SK-N-SH treated with all-trans-retinoic acid at 6 μM for 48 hours (cell line): ENCODE data around the gene NCAM2.

Experiments
- ATAC-seq: fragments of 200-7000 bp; cut with Tn5 transposase; 3 replicates; pipeline ENCODE4 v1.9.1; 2020; ENCODE audit warnings: mild to moderate bottlenecking, moderate library complexity
- BACH2 ChIP-seq: fragments of 250-450 bp; sonication (Bioruptor Pico); IDR thresholded peaks from 2 replicates; pipeline ENCODE4 v1.9.0; 2021; ENCODE audit warnings: mild to moderate bottlenecking, borderline replicate concordance
- CSDC2 ChIP-seq: fragments of 250-450 bp; sonication (Bioruptor Pico); IDR thresholded peaks from 2 replicates; pipeline ENCODE4 v1.5.0; 2020; ENCODE audit warnings: mild to moderate bottlenecking, moderate library complexity
- ESRRG ChIP-seq: fragments of 250-450 bp; sonication (Bioruptor Pico); IDR thresholded peaks from 2 replicates; pipeline ENCODE4 v1.6.1; 2021; ENCODE audit warnings: mild to moderate bottlenecking
- GLIS3 ChIP-seq: fragments of 250-450 bp; sonication (Bioruptor Pico); IDR thresholded peaks from 2 replicates; pipeline ENCODE4 v1.5.0; 2020; ENCODE audit warnings: mild to moderate bottlenecking, moderate library complexity
- ISL1 ChIP-seq: fragments of 250-450 bp; sonication (Bioruptor Pico); IDR thresholded peaks from 2 replicates; pipeline ENCODE4 v2.1.2; 2022; ENCODE audit warnings: mild to moderate bottlenecking, moderate library complexity
- OSR1 ChIP-seq: fragments of 250-450 bp; sonication (Bioruptor Pico); IDR thresholded peaks from 2 replicates; pipeline ENCODE4 v1.8.0; 2022; ENCODE audit warnings: moderate library complexity, mild to moderate bottlenecking, inconsistent platforms
- PATZ1 ChIP-seq: fragments of 250-450 bp; sonication (Bioruptor Pico); IDR thresholded peaks from 2 replicates; pipeline ENCODE4 v1.8.0; 2020; ENCODE audit warnings: mild to moderate bottlenecking, moderate library complexity, borderline replicate concordance
- PPARA ChIP-seq: fragments of 250-450 bp; sonication (Bioruptor Pico); IDR thresholded peaks from 2 replicates; pipeline ENCODE4 v1.5.0; 2020; ENCODE audit warnings: mild to moderate bottlenecking, borderline replicate concordance
- RARB ChIP-seq: fragments of 250-450 bp; sonication (Bioruptor Pico); IDR thresholded peaks from 2 replicates; pipeline ENCODE4 v1.8.0; 2021; ENCODE audit warnings: mild to moderate bottlenecking, moderate library complexity
- TCF4 ChIP-seq: fragments of 250-450 bp; sonication (Bioruptor Pico); IDR thresholded peaks from 2 replicates; pipeline ENCODE4 v1.8.0; 2021; ENCODE audit warnings: mild to moderate bottlenecking, moderate library complexity, borderline replicate concordance
- TOX ChIP-seq: fragments of 250-450 bp; sonication (Bioruptor Pico); IDR thresholded peaks from 2 replicates; pipeline ENCODE4 v1.8.0; 2021; ENCODE audit warnings: mild to moderate bottlenecking, moderate library complexity, borderline replicate concordance
- TSHZ2 ChIP-seq: fragments of 250-450 bp; sonication (Bioruptor Pico); IDR thresholded peaks from 2 replicates; pipeline ENCODE4 v1.5.0; 2020; ENCODE audit warnings: mild to moderate bottlenecking, moderate library complexity
- ZC3H10 ChIP-seq: fragments of 250-450 bp; sonication (Bioruptor Pico); IDR thresholded peaks from 2 replicates; pipeline ENCODE4 v1.5.1; 2021; ENCODE audit warnings: mild to moderate bottlenecking, moderate library complexity
- ZFP3 ChIP-seq: fragments of 250-450 bp; sonication (Bioruptor Pico); IDR thresholded peaks from 2 replicates; pipeline ENCODE4 v1.5.0; 2020; ENCODE audit warnings: mild to moderate bottlenecking, moderate library complexity
- ZFP30 ChIP-seq: fragments of 450-650 bp; formaldehyde crosslinking; IDR thresholded peaks from 2 replicates; pipeline ENCODE4 v1.5.0; 2022; ENCODE audit warnings: mild to moderate bottlenecking, moderate library complexity
- ZNF565 ChIP-seq: fragments of 450-650 bp; formaldehyde crosslinking; conservative IDR thresholded peaks from 2 replicates; pipeline ENCODE4 v1.5.0; 2020; ENCODE audit warnings: low read depth, mild to moderate bottlenecking, moderate library complexity
- ZNF70 ChIP-seq: fragments of 450-650 bp; formaldehyde crosslinking; IDR thresholded peaks from 2 replicates; pipeline ENCODE4 v1.5.0; 2020; ENCODE audit warnings: mild to moderate bottlenecking, moderate library complexity
- ZNF8 ChIP-seq: fragments of 450-650 bp; formaldehyde crosslinking; IDR thresholded peaks from 2 replicates; pipeline ENCODE4 v1.5.0; 2020; ENCODE audit warnings: mild to moderate bottlenecking, moderate library complexity
- TF ChIP-seq, protein P1 (sequence below): fragments of 250-450 bp; sonication (Bioruptor Pico); IDR thresholded peaks from 2 replicates; pipeline ENCODE4 v1.5.1; 2021; ENCODE audit warnings: mild to moderate bottlenecking, moderate library complexity
- TF ChIP-seq, protein P2 (sequence below): fragments of 250-450 bp; sonication (Bioruptor Pico); IDR thresholded peaks from 2 replicates; pipeline ENCODE4 v1.5.1; 2020; ENCODE audit warnings: low read depth, mild to moderate bottlenecking, moderate library complexity

NCAM2 gene

DNA sequence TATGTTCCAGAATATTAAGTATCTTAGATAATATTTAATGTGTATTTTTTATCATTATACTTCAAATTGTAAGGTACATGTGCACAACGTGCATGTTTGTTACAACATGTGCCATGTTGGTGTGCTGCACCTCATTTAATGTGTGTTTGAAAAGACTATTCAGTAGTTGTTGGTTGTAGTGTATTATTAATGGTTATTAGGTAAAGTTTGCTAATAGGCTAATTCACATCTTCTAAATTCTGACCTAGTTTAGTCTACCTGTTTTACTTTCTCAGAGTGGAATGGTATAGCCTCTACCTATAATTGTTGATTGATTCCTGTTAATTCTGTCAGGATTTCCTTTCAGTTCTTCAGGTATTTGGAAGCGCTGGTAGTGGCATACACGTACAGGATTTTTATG, 153.0 kb downstream of the NCAM2 start:
- TF ChIP-seq ESRRG (CRISPR knock-in tag) (no peak), ZFP30 (no peak), ZNF8 (no peak), OSR1 (no peak), ZNF565 (no peak), PATZ1 (CRISPR knock-in tag) (no peak), CSDC2 (CRISPR knock-in tag) (no peak), ZFP3 (CRISPR knock-in tag) (no peak), ZC3H10 (CRISPR knock-in tag) (no peak), ISL1 (no peak), RARB (CRISPR knock-in tag) (no peak), PPARA (no peak), TSHZ2 (CRISPR knock-in tag) (no peak)
- ATAC-seq = no peak

- TF ChIP-seq PPARA = no peak
- TF ChIP-seq ZFP3 (CRISPR knock-in tag) = no peak
- TF ChIP-seq TCF4 (CRISPR knock-in tag) = no peak
- TF ChIP-seq BACH2 = no peak
- TF ChIP-seq CSDC2 (CRISPR knock-in tag) = no peak
- TF ChIP-seq TSHZ2 (CRISPR knock-in tag) = no peak
- TF ChIP-seq, protein P1, sequence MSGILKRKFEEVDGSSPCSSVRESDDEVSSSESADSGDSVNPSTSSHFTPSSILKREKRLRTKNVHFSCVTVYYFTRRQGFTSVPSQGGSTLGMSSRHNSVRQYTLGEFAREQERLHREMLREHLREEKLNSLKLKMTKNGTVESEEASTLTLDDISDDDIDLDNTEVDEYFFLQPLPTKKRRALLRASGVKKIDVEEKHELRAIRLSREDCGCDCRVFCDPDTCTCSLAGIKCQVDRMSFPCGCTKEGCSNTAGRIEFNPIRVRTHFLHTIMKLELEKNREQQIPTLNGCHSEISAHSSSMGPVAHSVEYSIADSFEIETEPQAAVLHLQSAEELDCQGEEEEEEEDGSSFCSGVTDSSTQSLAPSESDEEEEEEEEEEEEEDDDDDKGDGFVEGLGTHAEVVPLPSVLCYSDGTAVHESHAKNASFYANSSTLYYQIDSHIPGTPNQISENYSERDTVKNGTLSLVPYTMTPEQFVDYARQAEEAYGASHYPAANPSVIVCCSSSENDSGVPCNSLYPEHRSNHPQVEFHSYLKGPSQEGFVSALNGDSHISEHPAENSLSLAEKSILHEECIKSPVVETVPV (CRISPR knock-in tag) = no peak
- no peak for TF ChIP-seq ZNF565
- TF ChIP-seq GLIS3 = no peak
- no peak for TF ChIP-seq OSR1
- no peak for ATAC-seq
These were observed 158.2 kb downstream of the NCAM2 start for GRCh38 chr21:21156397-21156796.

DNA sequence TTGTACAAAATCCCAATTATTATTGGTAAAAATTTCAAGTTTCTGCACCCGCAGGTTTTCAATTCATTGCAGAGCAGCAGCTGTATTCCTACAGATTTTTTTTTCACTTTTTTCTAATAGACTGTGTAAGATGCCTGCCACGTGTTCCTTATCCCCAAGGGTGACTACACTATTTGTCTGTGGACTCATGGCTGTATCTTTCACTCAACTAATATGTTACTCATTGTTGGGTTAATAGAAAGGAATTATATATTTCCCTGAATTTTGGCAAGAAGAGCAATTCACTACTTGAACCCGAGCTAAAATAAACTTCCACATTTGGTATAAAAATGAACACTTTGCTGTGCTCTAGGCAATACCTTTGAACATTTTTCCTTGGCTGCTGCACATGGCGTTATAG, 158.7 kb downstream of the NCAM2 start:
- no peak for TF ChIP-seq ZFP3 (CRISPR knock-in tag)
- no peak for TF ChIP-seq OSR1
- no peak for TF ChIP-seq BACH2
- no peak for ATAC-seq

DNA sequence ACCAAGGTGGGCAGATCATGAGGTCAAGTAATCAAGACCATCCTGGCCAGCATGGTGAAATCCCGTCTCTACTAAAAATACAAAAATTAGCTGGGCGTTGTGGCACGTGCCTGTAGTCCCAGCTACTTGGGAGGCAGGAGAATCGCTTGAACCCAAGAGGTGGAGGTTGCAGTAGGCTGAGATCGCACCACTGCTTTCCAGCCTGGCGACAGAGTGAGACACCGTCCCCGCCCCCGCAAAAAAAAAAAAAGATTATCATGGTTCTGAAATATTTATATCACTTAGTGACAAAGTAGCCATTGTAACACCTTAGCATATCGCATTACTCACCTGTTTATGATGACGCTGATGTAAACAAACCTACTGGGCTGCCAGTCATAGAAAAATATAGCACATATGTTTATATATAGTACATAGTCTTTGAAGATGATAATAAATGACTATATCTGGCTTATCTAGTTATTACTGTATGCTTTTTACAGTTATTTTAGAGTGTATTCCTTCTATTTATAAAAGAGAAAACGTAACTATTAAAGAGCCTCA, 160.2 kb downstream of the NCAM2 start:
- TF ChIP-seq, protein P2, sequence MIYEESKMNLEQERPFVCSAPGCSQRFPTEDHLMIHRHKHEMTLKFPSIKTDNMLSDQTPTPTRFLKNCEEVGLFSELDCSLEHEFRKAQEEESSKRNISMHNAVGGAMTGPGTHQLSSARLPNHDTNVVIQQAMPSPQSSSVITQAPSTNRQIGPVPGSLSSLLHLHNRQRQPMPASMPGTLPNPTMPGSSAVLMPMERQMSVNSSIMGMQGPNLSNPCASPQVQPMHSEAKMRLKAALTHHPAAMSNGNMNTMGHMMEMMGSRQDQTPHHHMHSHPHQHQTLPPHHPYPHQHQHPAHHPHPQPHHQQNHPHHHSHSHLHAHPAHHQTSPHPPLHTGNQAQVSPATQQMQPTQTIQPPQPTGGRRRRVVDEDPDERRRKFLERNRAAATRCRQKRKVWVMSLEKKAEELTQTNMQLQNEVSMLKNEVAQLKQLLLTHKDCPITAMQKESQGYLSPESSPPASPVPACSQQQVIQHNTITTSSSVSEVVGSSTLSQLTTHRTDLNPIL (CRISPR knock-in tag) = no peak
- TF ChIP-seq TOX (CRISPR knock-in tag) (no peak), RARB (CRISPR knock-in tag) (no peak), PPARA (no peak), CSDC2 (CRISPR knock-in tag) (no peak), GLIS3 (no peak), ZNF70 (CRISPR knock-in tag) (no peak)
- no peak for ATAC-seq
